Esophagus mucosa (tissue), 1 donor: ENCODE measurements around the gene THYN1. TPM values are rescaled to one million over a fixed set of nuclear protein-coding genes. Genes with fewer than 3 reads are reported as not detected.
"Not testable (repeated sequence)": the region's sequence is repeated elsewhere in the genome, so short reads cannot be mapped to it uniquely, and the experiment has no call there.

Source experiments
- ATAC-seq: fragments of 200-7000 bp; cut with Tn5 transposase; one replicate; pipeline ENCODE4 v1.9.1; 2020
- total RNA-seq: library from RNA; stranded (reverse); gene quantifications from one replicate; pipeline ENCODE4 v1.2.4, GENCODE V29; 2023
- donor health status: DM: yes; HTN: yes; CAD: no.

THYN1 gene
- total RNA-seq, result 20.0 TPM

- ATAC-seq, result peak; percentile 100
Measured at GRCh38 chr11:134253188-134253993, at the start of gene THYN1, which contains the start of gene ACAD8. TSS of gene THYN1 (minus strand) at chr11:134253352. CDS start at chr11:134252882, 470 bp downstream. TSS of gene ACAD8 (plus strand) at chr11:134253568. CDS start at chr11:134253601, 33 bp downstream.

- no peak for ATAC-seq
Measured at GRCh38 chr11:134294664-134295063, 41.5 kb upstream of the THYN1 start.

- ATAC-seq, result no peak
Measured at GRCh38 chr11:134293119-134294113, 40.3 kb upstream of the THYN1 start.

GRCh38 chr11:134292661-134293060 is 39.5 kb upstream of the THYN1 start:
- no peak for ATAC-seq

- ATAC-seq, result no peak
Measured at GRCh38 chr11:134291196-134291595, 38.0 kb upstream of the THYN1 start.

- ATAC-seq, result no peak
Measured at GRCh38 chr11:134290646-134291045, 37.5 kb upstream of the THYN1 start.

GRCh38 chr11:134289789-134290188 is 36.6 kb upstream of the THYN1 start:
- ATAC-seq, result no peak

GRCh38 chr11:134289167-134289566 is 36.0 kb upstream of the THYN1 start:
- no peak for ATAC-seq

- ATAC-seq, result no peak
Measured at GRCh38 chr11:134288486-134288885, 35.3 kb upstream of the THYN1 start.

- ATAC-seq, result no peak
Measured at GRCh38 chr11:134287561-134287960, 34.4 kb upstream of the THYN1 start.

GRCh38 chr11:134284349-134284748 is 31.2 kb upstream of the THYN1 start:
- ATAC-seq, result not testable (repeated sequence)

GRCh38 chr11:134283461-134284230 is 30.5 kb upstream of the THYN1 start:
- ATAC-seq, result no peak

GRCh38 chr11:134282121-134283045 is 29.2 kb upstream of the THYN1 start:
- ATAC-seq, result peak; percentile 50

- not testable (repeated sequence) for ATAC-seq
Measured at GRCh38 chr11:134281635-134282034, 28.5 kb upstream of the THYN1 start.

- ATAC-seq, result no peak
Measured at GRCh38 chr11:134278356-134278755, 25.2 kb upstream of the THYN1 start.

- no peak for ATAC-seq
Measured at GRCh38 chr11:134277183-134278001, 24.2 kb upstream of the THYN1 start.

- ATAC-seq, result peak; percentile 21
Measured at GRCh38 chr11:134276396-134277182, 23.4 kb upstream of the THYN1 start.

GRCh38 chr11:134275534-134276395 is 22.6 kb upstream of the THYN1 start, which contains the start of gene GLB1L3:
TSS of gene GLB1L3 (plus strand) at chr11:134276379. CDS start at chr11:134276741, 362 bp downstream.
- ATAC-seq, result peak; percentile 90
